ENCODE results near the gene HDGF.

Gene HDGF

DNA sequence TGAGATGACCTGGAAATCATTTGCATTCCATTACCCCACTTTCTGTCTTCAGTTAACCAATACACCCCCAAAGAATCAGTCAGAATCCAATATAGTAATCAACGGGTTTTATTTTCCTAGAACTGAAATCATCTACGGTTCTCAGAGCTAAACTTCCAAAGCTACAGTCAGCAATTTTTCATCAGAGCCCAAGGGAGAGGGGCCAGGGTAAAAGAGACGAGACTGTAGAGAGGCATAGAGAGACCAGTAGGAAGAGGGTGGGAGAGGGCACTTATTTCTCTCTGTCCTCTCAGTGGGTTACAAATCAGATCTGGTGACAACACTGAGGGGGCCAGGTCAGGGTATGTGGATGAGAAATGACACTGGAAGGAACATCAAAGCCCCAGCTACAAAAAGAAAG is 9.5 kb downstream of the HDGF start:
- no peak for TF ChIP-seq FOXP2 (optimal IDR thresholded peaks at IDR 0.05; ENCODE audit: borderline replicate concordance, extremely low read depth, extremely low read length, insufficient read depth)
- no peak for TF ChIP-seq SIN3A (IDR thresholded peaks at IDR 0.05; ENCODE audit: borderline replicate concordance, insufficient read depth, low read length)
- no peak for TF ChIP-seq TAF1 (IDR thresholded peaks at IDR 0.05; ENCODE audit: borderline replicate concordance, insufficient read depth, low read length)
- TF ChIP-seq, protein P1, sequence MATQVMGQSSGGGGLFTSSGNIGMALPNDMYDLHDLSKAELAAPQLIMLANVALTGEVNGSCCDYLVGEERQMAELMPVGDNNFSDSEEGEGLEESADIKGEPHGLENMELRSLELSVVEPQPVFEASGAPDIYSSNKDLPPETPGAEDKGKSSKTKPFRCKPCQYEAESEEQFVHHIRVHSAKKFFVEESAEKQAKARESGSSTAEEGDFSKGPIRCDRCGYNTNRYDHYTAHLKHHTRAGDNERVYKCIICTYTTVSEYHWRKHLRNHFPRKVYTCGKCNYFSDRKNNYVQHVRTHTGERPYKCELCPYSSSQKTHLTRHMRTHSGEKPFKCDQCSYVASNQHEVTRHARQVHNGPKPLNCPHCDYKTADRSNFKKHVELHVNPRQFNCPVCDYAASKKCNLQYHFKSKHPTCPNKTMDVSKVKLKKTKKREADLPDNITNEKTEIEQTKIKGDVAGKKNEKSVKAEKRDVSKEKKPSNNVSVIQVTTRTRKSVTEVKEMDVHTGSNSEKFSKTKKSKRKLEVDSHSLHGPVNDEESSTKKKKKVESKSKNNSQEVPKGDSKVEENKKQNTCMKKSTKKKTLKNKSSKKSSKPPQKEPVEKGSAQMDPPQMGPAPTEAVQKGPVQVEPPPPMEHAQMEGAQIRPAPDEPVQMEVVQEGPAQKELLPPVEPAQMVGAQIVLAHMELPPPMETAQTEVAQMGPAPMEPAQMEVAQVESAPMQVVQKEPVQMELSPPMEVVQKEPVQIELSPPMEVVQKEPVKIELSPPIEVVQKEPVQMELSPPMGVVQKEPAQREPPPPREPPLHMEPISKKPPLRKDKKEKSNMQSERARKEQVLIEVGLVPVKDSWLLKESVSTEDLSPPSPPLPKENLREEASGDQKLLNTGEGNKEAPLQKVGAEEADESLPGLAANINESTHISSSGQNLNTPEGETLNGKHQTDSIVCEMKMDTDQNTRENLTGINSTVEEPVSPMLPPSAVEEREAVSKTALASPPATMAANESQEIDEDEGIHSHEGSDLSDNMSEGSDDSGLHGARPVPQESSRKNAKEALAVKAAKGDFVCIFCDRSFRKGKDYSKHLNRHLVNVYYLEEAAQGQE (IDR thresholded peaks at IDR 0.05; ENCODE audit: insufficient read depth in 1 of 2, low read depth in 2 of 2, low read length in 2 of 2) = no peak
- no peak for TF ChIP-seq POLR2AphosphoS5 (IDR thresholded peaks at IDR 0.05; ENCODE audit: low read depth, low read length)

DNA sequence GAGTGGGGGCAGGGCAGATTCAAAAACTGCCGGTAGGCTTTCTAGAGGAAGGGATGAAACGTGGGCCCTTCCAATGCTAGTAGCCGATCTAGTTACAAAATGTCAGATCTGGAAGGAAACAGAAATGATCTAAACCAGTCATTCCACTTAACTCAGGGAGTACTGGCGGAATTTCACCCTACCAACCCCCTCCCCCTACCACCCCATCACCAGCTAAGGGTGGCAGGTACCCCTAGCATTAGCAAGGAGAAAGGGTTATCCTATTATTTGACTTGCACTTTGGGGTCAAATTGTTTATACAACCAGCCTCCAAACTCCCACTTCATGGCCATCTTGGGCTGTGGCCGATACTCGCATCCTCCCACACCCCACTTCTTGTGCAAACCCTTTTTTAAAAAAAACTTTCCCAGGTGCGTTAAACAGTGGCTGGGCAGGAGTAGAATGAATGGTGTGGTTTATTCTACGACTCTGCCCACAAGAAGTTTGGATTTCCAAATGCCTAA is 9.9 kb downstream of the HDGF start:
- no peak for TF ChIP-seq TAF1 (IDR thresholded peaks at IDR 0.05; ENCODE audit: borderline replicate concordance, insufficient read depth, low read length)
- TF ChIP-seq POLR2AphosphoS5 (IDR thresholded peaks at IDR 0.05; ENCODE audit: low read depth, low read length) = no peak
- no peak for TF ChIP-seq SIN3A (IDR thresholded peaks at IDR 0.05; ENCODE audit: borderline replicate concordance, insufficient read depth, low read length)
- no peak for TF ChIP-seq FOXP2 (optimal IDR thresholded peaks at IDR 0.05; ENCODE audit: borderline replicate concordance, extremely low read depth, extremely low read length, insufficient read depth)
- TF ChIP-seq, protein P1 (IDR thresholded peaks at IDR 0.05; ENCODE audit: insufficient read depth in 1 of 2, low read depth in 2 of 2, low read length in 2 of 2) = no peak

DNA sequence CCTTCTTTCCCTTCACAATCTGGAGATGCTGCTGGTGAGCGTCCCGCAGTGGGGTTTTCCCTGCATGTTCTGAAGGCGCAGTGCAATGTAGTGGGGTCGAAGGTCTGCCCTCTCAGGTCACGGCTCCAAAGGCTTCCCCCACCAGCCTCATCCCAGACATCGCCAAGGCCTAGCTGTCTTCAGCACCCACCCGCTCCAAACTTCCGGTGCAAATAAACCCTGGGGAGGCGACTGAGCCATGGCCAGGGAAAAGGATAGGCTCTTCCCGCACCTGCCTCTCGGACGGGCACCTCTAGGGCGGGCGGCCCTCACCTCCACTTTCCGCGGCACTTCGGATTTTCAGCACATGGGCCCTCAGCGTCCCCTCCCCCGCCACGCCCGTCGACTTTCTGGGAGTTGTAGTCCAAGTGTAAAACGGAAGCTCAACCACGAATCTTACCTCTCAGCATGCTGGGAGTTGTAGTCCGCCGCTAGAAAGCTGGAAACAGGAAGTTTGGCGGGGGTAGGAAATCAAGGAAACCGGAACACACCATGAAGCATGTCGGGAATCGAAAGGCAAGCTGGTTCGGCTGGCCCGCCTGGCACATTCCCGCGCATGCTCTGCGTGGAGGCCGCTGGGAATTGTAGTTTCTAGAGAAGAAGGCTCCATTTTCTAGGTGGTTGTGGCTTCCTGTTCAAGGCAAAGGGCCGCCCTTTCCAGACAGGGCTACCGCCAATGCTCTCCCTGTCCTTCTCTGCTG is 10.6 kb downstream of the HDGF start, which contains the start of gene MRPL24:
MRPL24 (minus strand) TSS at position 348 of the 740 bp plus-strand sequence. CDS start 2,384 bp downstream, outside the sequence.
- TF ChIP-seq, protein P1 (IDR thresholded peaks at IDR 0.05; ENCODE audit: insufficient read depth in 1 of 2, low read depth in 2 of 2, low read length in 2 of 2) = 0 out of 4 replicates have a peak, but pooled peaks of 1 of the 2 experiments have one; percentile 9
- TF ChIP-seq FOXP2 (optimal IDR thresholded peaks at IDR 0.05; ENCODE audit: borderline replicate concordance, extremely low read depth, extremely low read length, insufficient read depth) = no peak
- TF ChIP-seq SIN3A (IDR thresholded peaks at IDR 0.05; ENCODE audit: borderline replicate concordance, insufficient read depth, low read length) = peak; percentile 59
- TF ChIP-seq POLR2AphosphoS5 (IDR thresholded peaks at IDR 0.05; ENCODE audit: low read depth, low read length) = peak; percentile 73; the same call in 1 of the 2 replicates
- 0 out of 2 replicates have a peak, but pooled peaks have one; percentile 45 for TF ChIP-seq TAF1 (IDR thresholded peaks at IDR 0.05; ENCODE audit: borderline replicate concordance, insufficient read depth, low read length)

DNA sequence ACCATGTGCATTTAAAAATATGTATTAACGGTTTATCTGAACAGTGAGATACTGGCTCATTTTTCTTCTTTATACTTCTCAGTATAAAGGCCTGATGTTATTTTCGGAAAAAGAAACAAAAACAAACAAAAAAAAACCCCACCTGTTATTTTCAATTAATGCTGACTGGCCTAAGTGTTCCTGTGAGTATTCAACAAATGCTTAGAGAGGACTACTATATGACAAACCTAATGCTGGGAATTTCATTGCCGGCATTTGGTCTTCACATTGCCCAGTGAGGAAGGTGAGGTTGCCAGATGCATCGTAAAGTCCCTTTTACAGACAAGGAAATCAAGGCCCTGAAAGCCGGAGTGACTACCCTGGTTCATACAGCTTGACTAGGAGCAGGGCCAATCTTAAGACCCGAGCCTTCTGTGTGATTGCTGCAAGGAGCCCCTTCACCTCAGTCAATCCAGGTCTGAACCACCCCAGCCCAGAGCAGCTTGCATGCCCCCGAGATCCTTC is 11.2 kb downstream of the HDGF start:
- TF ChIP-seq TAF1 (IDR thresholded peaks at IDR 0.05; ENCODE audit: borderline replicate concordance, insufficient read depth, low read length) = no peak
- TF ChIP-seq, protein P1 (IDR thresholded peaks at IDR 0.05; ENCODE audit: insufficient read depth in 1 of 2, low read depth in 2 of 2, low read length in 2 of 2) = no peak
- TF ChIP-seq SIN3A (IDR thresholded peaks at IDR 0.05; ENCODE audit: borderline replicate concordance, insufficient read depth, low read length) = no peak
- TF ChIP-seq FOXP2 (optimal IDR thresholded peaks at IDR 0.05; ENCODE audit: borderline replicate concordance, extremely low read depth, extremely low read length, insufficient read depth) = no peak
- no peak; the same call in 1 of the 2 replicates for TF ChIP-seq POLR2AphosphoS5 (IDR thresholded peaks at IDR 0.05; ENCODE audit: low read depth, low read length)

All from PFSK-1 (cell line).